SK-N-SH (cell line): ENCODE results near the gene TAC4. TPM values are rescaled to one million over a fixed set of nuclear protein-coding genes. Genes with fewer than 3 reads are reported as not detected.

Experiments used
- CTCF ChIA-PET: fragments of 300-600, 350-600 bp; formaldehyde crosslinking; extraction: SDS; loops from one replicate; lab custom pipeline; 2021; lab: Yijun Ruan, JAX
- POLR2A ChIA-PET: fragments of 350-600 bp; sonication (Branson Sonifier 250); formaldehyde crosslinking; extraction: SDS; loops from one replicate; lab custom pipeline; 2020; ENCODE audit warnings: antibody characterized with exemption, inconsistent platforms; lab: Yijun Ruan, JAX
- DNase-seq: peaks from one replicate; pipeline ENCODE4 v3.0.0; 2012
- H2AFZ ChIP-seq: fragments of 200-600 bp; sonication (generic); 2 replicates; pipeline ENCODE4 v1.8.1; 2016; ENCODE audit warnings: antibody characterized with exemption, mild to moderate bottlenecking, low read depth
- H3F3A ChIP-seq: fragments of 200-600 bp; sonication (generic); replicated peaks from 2 replicates; pipeline ENCODE3; 2016; ENCODE audit warnings: antibody characterized with exemption, mild to moderate bottlenecking; ENCODE audit not compliant: insufficient read depth
- H3K27ac ChIP-seq, 2 experiments: fragments of 200-500 bp in 1 of 2; fragments of 200-600 bp in 1 of 2; sonication (Bioruptor generic) in 1 of 2; sonication (generic), shearing (Covaris generic) in 1 of 2; 2 replicates each; pipeline versions ENCODE4 v1.5.1 to v1.6.1; 2014 to 2016; ENCODE audit warnings: low read depth in 2 of 2, inconsistent platforms in 1 of 2, low read length in 1 of 2, mild to moderate bottlenecking in 1 of 2, mixed read lengths in 1 of 2
- H3K27me3 ChIP-seq: fragments of 200-600 bp; sonication (generic), shearing (Covaris generic); 2 replicates; pipeline ENCODE4 v1.6.1; 2016; ENCODE audit warnings: mixed run types; ENCODE audit not compliant: insufficient read depth
- H3K36me3 ChIP-seq, 2 experiments: fragments of 200-500 bp in 1 of 2; fragments of 200-600 bp in 1 of 2; sonication (Bioruptor generic) in 1 of 2; sonication (generic) in 1 of 2; replicated peaks in 1 of 2; 2 replicates each; pipeline versions ENCODE3 to v1.5.1; 2014 to 2016; ENCODE audit warnings: low read length in 1 of 2, mild to moderate bottlenecking in 1 of 2; ENCODE audit not compliant: insufficient read depth in 2 of 2, control insufficient read depth in 1 of 2
- H3K4me1 ChIP-seq, 2 experiments: fragments of 200-500 bp in 1 of 2; fragments of 200-600 bp in 1 of 2; sonication (Bioruptor generic) in 1 of 2; sonication (generic), shearing (Covaris generic) in 1 of 2; 2 replicates each; pipeline versions ENCODE4 v1.5.1 to v1.6.1; 2014 to 2016; ENCODE audit warnings: low read depth in 1 of 2, low read length in 1 of 2, mixed run types in 1 of 2; ENCODE audit not compliant: insufficient read depth in 2 of 2, control insufficient read depth in 1 of 2
- H3K4me2 ChIP-seq: fragments of 200-600 bp; sonication (generic), shearing (Covaris generic); 2 replicates; pipeline ENCODE4 v1.6.1; 2017; ENCODE audit warnings: mixed run types
- H3K4me3 ChIP-seq, 2 experiments: fragments of 200-500 bp in 1 of 2; fragments of 200-600 bp in 1 of 2; sonication (Bioruptor generic) in 1 of 2; sonication (generic), shearing (Covaris generic) in 1 of 2; 2 replicates each; pipeline versions ENCODE4 v1.5.1 to v1.8.1; 2014 to 2016; ENCODE audit warnings: low read depth in 2 of 2, inconsistent platforms in 1 of 2, low read length in 1 of 2, mild to moderate bottlenecking in 1 of 2, mixed read lengths in 1 of 2, moderate library complexity in 1 of 2
- H3K79me2 ChIP-seq: fragments of 200-600 bp; sonication (generic); 2 replicates; pipeline ENCODE4 v1.8.1; 2017; ENCODE audit warnings: mild to moderate bottlenecking; ENCODE audit not compliant: insufficient read depth
- H3K9ac ChIP-seq: fragments of 200-600 bp; sonication (generic); 2 replicates; pipeline ENCODE4 v1.6.1; 2017; ENCODE audit warnings: mixed run types
- H3K9me2 ChIP-seq: fragments of 200-600 bp; sonication (generic); 2 replicates; pipeline ENCODE4 v1.6.1; 2017; ENCODE audit warnings: mixed run types
- H3K9me3 ChIP-seq: fragments of 200-600 bp; sonication (generic); 2 replicates; pipeline ENCODE4 v1.6.1; 2017; ENCODE audit warnings: mixed run types, mild to moderate bottlenecking, moderate library complexity
- H4K20me1 ChIP-seq: fragments of 200-600 bp; sonication (generic); 2 replicates; pipeline ENCODE4 v1.6.1; 2017; ENCODE audit warnings: mild to moderate bottlenecking, mixed run types; ENCODE audit not compliant: insufficient read depth
- CHD2 ChIP-seq: fragments of 150-350 bp; IDR thresholded peaks from 2 replicates; pipeline ENCODE4 v1.6.1; 2018; ENCODE audit warnings: low read length; ENCODE audit not compliant: partially characterized antibody
- EZH2phosphoT487 ChIP-seq: fragments of 200-600 bp; sonication (generic); IDR thresholded peaks from 2 replicates; pipeline ENCODE4 v1.6.1; 2017; ENCODE audit warnings: low read depth, mixed run types, mild to moderate bottlenecking, antibody characterized with exemption, moderate library complexity, borderline replicate concordance
- FOSL2 ChIP-seq: IDR thresholded peaks from 2 replicates; pipeline ENCODE4 v1.4.0; 2012; ENCODE audit warnings: low read depth, mild to moderate bottlenecking, moderate library complexity, borderline replicate concordance
- FOXJ3 ChIP-seq: sonication (generic); formaldehyde crosslinking; IDR thresholded peaks from 2 replicates; pipeline ENCODE4 v1.5.1; 2020; ENCODE audit warnings: mild to moderate bottlenecking, missing genetic modification reagents
- FOXM1 ChIP-seq: IDR thresholded peaks from 2 replicates; pipeline ENCODE4 v1.4.0; 2012; ENCODE audit warnings: low read depth, mild to moderate bottlenecking
- GABPA ChIP-seq: IDR thresholded peaks from 2 replicates; pipeline ENCODE4 v1.4.0; 2012; ENCODE audit warnings: low read depth, mild to moderate bottlenecking
- JUND ChIP-seq: IDR thresholded peaks from 2 replicates; pipeline ENCODE4 v1.4.0; 2012
- MEF2A ChIP-seq: IDR thresholded peaks from 2 replicates; pipeline ENCODE4 v1.4.0; 2012; ENCODE audit warnings: low read depth, borderline replicate concordance
- MXI1 ChIP-seq: IDR thresholded peaks from 2 replicates; pipeline ENCODE4 v1.6.1; 2012; ENCODE audit warnings: mild to moderate bottlenecking, low read depth, low read length, improper control_type of control experiment
- NFIC ChIP-seq: IDR thresholded peaks from 2 replicates; pipeline ENCODE4 v1.4.0; 2012; ENCODE audit warnings: borderline replicate concordance
- SIN3A ChIP-seq: IDR thresholded peaks from 2 replicates; pipeline ENCODE4 v1.6.1; 2012; ENCODE audit warnings: low read depth, mild to moderate bottlenecking, low read length, moderate library complexity, borderline replicate concordance
- TAF1 ChIP-seq: IDR thresholded peaks from 2 replicates; pipeline ENCODE4 v1.6.1; 2012; ENCODE audit warnings: low read depth, mild to moderate bottlenecking, low read length, moderate library complexity, borderline replicate concordance
- TCF12 ChIP-seq: IDR thresholded peaks from 2 replicates; pipeline ENCODE4 v1.4.0; 2012
- TEAD4 ChIP-seq: IDR thresholded peaks from 2 replicates; pipeline ENCODE4 v1.4.0; 2012; ENCODE audit warnings: mild to moderate bottlenecking, borderline replicate concordance; ENCODE audit not compliant: insufficient read depth
- YY1 ChIP-seq: IDR thresholded peaks from 2 replicates; pipeline ENCODE4 v1.4.0; 2012; ENCODE audit warnings: low read depth, mild to moderate bottlenecking
- WGBS: methylation state at CpG from one replicate; pipeline ENCODE4 v1.1.6; 2017; ENCODE audit warnings: low lambda C conversion rate; 5-methylcytosine and 5-hydroxymethylcytosine counted together
- polyA plus RNA-seq, 3 experiments: library from polyadenylated mRNA; depleted of rRNA; stranded (reverse); fragments of >200 nt; gene quantifications; 2 replicates each; pipeline ENCODE4 v1.2.3, GENCODE V29; 2012
- TF ChIP-seq, protein P1 (sequence below): IDR thresholded peaks from 2 replicates; pipeline ENCODE4 v1.4.0; 2012; ENCODE audit warnings: low read depth, borderline replicate concordance
- TF ChIP-seq, protein P2 (sequence below): fragments of 150-350 bp; IDR thresholded peaks from 2 replicates; pipeline ENCODE4 v1.6.1; 2017; ENCODE audit warnings: antibody characterized with exemption, low read length, low read depth, borderline replicate concordance
- TF ChIP-seq, protein P3 (sequence below): IDR thresholded peaks from 2 replicates; pipeline ENCODE4 v1.4.0; 2012; ENCODE audit warnings: low read depth
- TF ChIP-seq, protein P4 (sequence below): IDR thresholded peaks from 2 replicates; pipeline ENCODE4 v1.4.0; 2012; ENCODE audit warnings: low read depth, borderline replicate concordance

Gene TAC4
- polyA plus RNA-seq, 1 of the 3 experiments (the other 2 are of a cell fraction), result not detected

DNA sequence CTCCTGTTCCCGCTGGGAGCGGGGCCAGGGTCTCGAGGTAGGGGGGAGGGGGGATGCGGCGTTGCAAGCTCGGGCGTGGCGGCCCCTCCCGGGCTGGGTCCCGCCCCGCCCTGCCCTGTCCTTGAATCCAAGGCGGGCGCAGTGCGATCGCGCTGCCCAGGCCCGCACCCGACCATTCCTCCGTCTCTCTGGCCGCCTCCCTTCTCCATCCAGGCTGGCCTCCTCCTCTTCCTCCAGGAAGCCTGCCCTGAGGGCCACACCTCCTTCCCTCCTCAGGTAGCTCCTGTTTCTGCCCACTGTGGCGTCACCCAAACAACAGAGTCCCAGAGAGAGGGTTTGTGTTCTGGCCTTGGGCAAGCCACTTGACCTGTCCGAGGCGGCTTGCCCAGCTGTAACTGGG is 43.0 kb upstream of the TAC4 start:
- Histone ChIP-seq H3K79me2 (no peaks in the 10 kb centered on the region), H2AFZ (no peak overlapping the region), H3K27ac (no peak overlapping the region), H3K27me3 (peaks cover 85% of the 10 kb centered on the region), H3F3A (no peaks in the 10 kb centered on the region), H3K9me3 (no peaks in the 10 kb centered on the region), H4K20me1 (no peaks in the 10 kb centered on the region), H3K9ac (no peak overlapping the region), H3K4me2 (no peak overlapping the region), H3K9me2 (no peaks in the 10 kb centered on the region), H3K36me3 (no peaks in the 10 kb centered on the region), H3K4me3 (no peak overlapping the region), H3K4me1 (no peaks in the 10 kb centered on the region; a peak in 1 of 4 replicates)
- no peak for DNase-seq
- TF ChIP-seq FOSL2 (no peak), CHD2 (no peak), TCF12 (no peak), NFIC (no peak), GABPA (no peak), MEF2A (no peak), YY1 (no peak), MXI1 (no peak), FOXM1 (no peak), SIN3A (no peak), FOXJ3 (CRISPR knock-in tag) (no peak), TAF1 (no peak), JUND (no peak), TEAD4 (no peak), EZH2phosphoT487 (no peak)
- TF ChIP-seq, protein P1, sequence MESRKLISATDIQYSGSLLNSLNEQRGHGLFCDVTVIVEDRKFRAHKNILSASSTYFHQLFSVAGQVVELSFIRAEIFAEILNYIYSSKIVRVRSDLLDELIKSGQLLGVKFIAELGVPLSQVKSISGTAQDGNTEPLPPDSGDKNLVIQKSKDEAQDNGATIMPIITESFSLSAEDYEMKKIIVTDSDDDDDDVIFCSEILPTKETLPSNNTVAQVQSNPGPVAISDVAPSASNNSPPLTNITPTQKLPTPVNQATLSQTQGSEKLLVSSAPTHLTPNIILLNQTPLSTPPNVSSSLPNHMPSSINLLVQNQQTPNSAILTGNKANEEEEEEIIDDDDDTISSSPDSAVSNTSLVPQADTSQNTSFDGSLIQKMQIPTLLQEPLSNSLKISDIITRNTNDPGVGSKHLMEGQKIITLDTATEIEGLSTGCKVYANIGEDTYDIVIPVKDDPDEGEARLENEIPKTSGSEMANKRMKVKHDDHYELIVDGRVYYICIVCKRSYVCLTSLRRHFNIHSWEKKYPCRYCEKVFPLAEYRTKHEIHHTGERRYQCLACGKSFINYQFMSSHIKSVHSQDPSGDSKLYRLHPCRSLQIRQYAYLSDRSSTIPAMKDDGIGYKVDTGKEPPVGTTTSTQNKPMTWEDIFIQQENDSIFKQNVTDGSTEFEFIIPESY, result no peak
- TF ChIP-seq, protein P2, sequence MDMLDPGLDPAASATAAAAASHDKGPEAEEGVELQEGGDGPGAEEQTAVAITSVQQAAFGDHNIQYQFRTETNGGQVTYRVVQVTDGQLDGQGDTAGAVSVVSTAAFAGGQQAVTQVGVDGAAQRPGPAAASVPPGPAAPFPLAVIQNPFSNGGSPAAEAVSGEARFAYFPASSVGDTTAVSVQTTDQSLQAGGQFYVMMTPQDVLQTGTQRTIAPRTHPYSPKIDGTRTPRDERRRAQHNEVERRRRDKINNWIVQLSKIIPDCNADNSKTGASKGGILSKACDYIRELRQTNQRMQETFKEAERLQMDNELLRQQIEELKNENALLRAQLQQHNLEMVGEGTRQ, result no peak
- TF ChIP-seq, protein P3, sequence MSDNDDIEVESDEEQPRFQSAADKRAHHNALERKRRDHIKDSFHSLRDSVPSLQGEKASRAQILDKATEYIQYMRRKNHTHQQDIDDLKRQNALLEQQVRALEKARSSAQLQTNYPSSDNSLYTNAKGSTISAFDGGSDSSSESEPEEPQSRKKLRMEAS, result no peak
- TF ChIP-seq, protein P4, sequence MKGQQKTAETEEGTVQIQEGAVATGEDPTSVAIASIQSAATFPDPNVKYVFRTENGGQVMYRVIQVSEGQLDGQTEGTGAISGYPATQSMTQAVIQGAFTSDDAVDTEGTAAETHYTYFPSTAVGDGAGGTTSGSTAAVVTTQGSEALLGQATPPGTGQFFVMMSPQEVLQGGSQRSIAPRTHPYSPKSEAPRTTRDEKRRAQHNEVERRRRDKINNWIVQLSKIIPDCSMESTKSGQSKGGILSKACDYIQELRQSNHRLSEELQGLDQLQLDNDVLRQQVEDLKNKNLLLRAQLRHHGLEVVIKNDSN, result no peak
- CTCF ChIA-PET, result interaction anchor here (2.7 to 9.5 kb wide), 3 partner anchors 10 to 105 kb away, joined by 13 to 170 read pairs (median 22); partner anchors contain the start of gene DLX3
- 70% methylated on average over 23 of the region's 23 CpGs for WGBS
- POLR2A ChIA-PET, result no interaction called here
